BLaER1 treated with 17β-estradiol and CSF1 and Interleukin-3, amounts not matched to agents 10 nM and 100 nM (cell line): Measurements from ENCODE around the gene PLK1.

Experiments
- H3K27ac ChIP-seq, 11 experiments: shearing (Covaris generic); formaldehyde crosslinking; 2 replicates each; pipeline ENCODE4 v1.8.1; 2022
- H3K27me3 ChIP-seq, 11 experiments: shearing (Covaris generic); formaldehyde crosslinking; 2 replicates each; pipeline ENCODE4 v1.8.1; 2022
- H3K36me3 ChIP-seq, 11 experiments: shearing (Covaris generic); formaldehyde crosslinking; 2 replicates each; pipeline ENCODE4 v1.8.1; 2022
- H3K4me1 ChIP-seq, 10 experiments: shearing (Covaris generic); formaldehyde crosslinking; 2 replicates each; pipeline ENCODE4 v1.8.1; 2022
- H3K4me2 ChIP-seq, 11 experiments: shearing (Covaris generic); formaldehyde crosslinking; 2 replicates each; pipeline ENCODE4 v1.8.1; 2022
- H3K4me3 ChIP-seq, 10 experiments: shearing (Covaris generic); formaldehyde crosslinking; 2 replicates each; pipeline ENCODE4 v1.8.1; 2022
- H3K9ac ChIP-seq, 11 experiments: shearing (Covaris generic); formaldehyde crosslinking; 2 replicates each; pipeline ENCODE4 v1.8.1; 2022
- H3K9me3 ChIP-seq, 11 experiments: shearing (Covaris generic); formaldehyde crosslinking; replicated peaks in 1 of 11; 2 replicates each; pipeline ENCODE4 v1.8.1; 2022
- H4K20me1 ChIP-seq, 11 experiments: shearing (Covaris generic); formaldehyde crosslinking; 2 replicates each; pipeline ENCODE4 v1.8.1; 2022
- Cebpa-rat ChIP-seq, 11 experiments: shearing (Covaris generic); IDR thresholded peaks; 2 replicates each; pipeline ENCODE4 v1.8.1; 2022

The PLK1 gene

DNA sequence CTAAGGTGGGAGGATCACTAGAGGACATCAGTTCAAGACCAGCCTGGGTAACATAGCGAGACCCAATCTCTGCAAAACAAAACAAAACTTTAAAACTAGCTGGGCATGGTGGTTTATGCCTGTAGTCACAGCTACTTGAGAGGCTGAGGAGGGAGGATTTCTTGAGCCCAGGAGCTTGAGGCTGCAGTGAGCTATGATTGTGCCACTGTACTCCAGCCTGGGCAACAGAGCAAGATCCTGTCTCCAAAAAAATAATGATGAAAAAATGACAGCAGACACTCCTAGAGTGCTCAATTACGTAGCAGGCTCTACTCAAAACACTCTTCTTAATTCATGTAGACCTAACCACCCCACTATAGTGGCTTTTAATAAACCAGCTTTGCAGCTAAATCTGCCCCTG is 21.4 kb downstream of the PLK1 start:
- Histone ChIP-seq H3K4me1 (peaks cover 0 to 2% (median 0%) of the 10 kb centered on the region in 10 experiments; a peak in 2 of 20 replicates), H3K27me3 (no peaks in the 10 kb centered on the region), H3K9ac (no peak overlapping the region), H3K4me3 (no peak overlapping the region), H3K36me3 (no peaks in the 10 kb centered on the region), H3K27ac (no peak overlapping the region), H3K9me3 (peaks cover 0 to 11% (median 5%) of the 10 kb centered on the region in 11 experiments; a peak in 6 of 22 replicates), H4K20me1 (no peaks in the 10 kb centered on the region), H3K4me2 (no peak overlapping the region)
- no peak for TF ChIP-seq Cebpa-rat (IDR thresholded peaks at IDR 0.05)

DNA sequence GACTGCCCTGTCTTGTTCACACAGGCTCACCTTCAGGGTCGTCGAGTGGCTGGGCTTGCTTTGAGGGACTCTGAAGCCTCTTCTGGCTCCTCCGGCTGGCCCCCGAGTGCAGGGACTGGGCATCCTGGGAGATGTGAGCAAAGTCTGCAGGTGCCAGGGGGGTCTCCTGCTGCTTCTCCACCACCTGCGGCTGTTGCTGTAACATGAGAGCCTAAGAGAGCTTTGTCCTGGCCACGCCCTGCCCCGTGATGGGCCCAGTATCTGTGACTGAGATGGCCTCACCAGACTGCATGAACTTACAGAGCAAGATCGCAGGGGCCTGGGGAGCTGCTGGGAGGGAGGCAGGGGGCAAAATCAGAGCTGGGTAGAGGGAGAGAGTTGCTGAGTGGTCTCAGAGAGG is 21.8 kb downstream of the PLK1 start:
- no peak overlapping the region for H3K9ac ChIP-seq
- H3K9me3 ChIP-seq, result peaks cover 0 to 11% (median 5%) of the 10 kb centered on the region in 11 experiments; a peak in 6 of 22 replicates
- H3K4me3 ChIP-seq, result no peak overlapping the region
- TF ChIP-seq Cebpa-rat (IDR thresholded peaks at IDR 0.05), result no peak
- no peaks in the 10 kb centered on the region for H3K36me3 ChIP-seq
- no peaks in the 10 kb centered on the region for H3K27me3 ChIP-seq
- H3K4me1 ChIP-seq, result no peaks in the 10 kb centered on the region
- no peak overlapping the region for H3K4me2 ChIP-seq
- no peak overlapping the region for H3K27ac ChIP-seq
- H4K20me1 ChIP-seq, result no peaks in the 10 kb centered on the region

DNA sequence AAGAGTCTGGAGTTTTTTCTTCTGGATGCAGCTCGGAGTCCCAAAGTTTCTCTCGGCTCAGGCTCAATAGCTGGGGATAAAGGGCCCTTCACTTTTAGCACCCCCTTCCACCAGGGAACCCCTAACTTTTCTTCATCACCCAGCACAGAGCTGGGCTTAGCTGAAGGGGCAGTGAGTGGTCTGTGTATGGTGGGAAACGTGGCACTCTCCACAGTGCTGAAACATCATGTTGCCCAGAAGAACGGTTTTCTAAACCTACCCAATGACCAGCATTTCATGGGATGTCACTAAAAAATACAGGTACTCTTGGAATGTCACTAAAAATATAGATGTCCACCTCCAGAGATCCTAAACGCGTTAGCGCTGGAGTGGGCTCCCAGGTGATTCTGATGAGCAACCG is 22.4 kb downstream of the PLK1 start:
- no peaks in the 10 kb centered on the region for H3K27me3 ChIP-seq
- TF ChIP-seq Cebpa-rat (IDR thresholded peaks at IDR 0.05), result no peak
- peaks cover 0 to 11% (median 5%) of the 10 kb centered on the region in 11 experiments; a peak in 6 of 22 replicates for H3K9me3 ChIP-seq
- H3K27ac ChIP-seq, result no peak overlapping the region
- H3K4me3 ChIP-seq, result no peak overlapping the region
- H3K36me3 ChIP-seq, result no peaks in the 10 kb centered on the region
- no peak overlapping the region for H3K9ac ChIP-seq
- H3K4me1 ChIP-seq, result no peaks in the 10 kb centered on the region
- no peaks in the 10 kb centered on the region for H4K20me1 ChIP-seq
- H3K4me2 ChIP-seq, result no peak overlapping the region

DNA sequence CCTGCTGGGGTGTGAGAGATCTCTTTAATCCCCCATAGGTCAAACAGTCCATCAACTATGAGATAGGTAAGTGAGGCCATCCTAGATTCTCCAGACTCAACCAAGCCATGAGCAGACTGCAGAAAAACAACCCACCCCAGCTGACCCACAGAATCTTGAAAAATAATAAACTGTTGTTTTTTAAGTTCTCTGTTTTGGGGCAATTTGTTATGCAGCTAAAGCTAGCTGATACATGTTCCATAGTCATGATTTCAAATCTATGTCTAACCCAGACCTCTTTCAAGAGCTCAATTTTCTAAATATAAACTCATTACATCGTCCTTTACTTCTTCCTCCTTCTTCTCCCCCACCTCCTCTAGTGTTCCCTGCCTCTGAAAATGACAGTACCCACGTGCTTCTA is 24.3 kb downstream of the PLK1 start:
- no peaks in the 10 kb centered on the region for H3K36me3 ChIP-seq
- no peak overlapping the region for H3K27ac ChIP-seq
- no peak overlapping the region for H3K4me2 ChIP-seq
- no peak for TF ChIP-seq Cebpa-rat (IDR thresholded peaks at IDR 0.05)
- no peaks in the 10 kb centered on the region for H3K27me3 ChIP-seq
- peaks cover 0 to 11% (median 5%) of the 10 kb centered on the region in 11 experiments; a peak in 6 of 22 replicates for H3K9me3 ChIP-seq
- no peak overlapping the region for H3K9ac ChIP-seq
- no peak overlapping the region for H3K4me3 ChIP-seq
- H4K20me1 ChIP-seq, result no peaks in the 10 kb centered on the region
- no peaks in the 10 kb centered on the region for H3K4me1 ChIP-seq

DNA sequence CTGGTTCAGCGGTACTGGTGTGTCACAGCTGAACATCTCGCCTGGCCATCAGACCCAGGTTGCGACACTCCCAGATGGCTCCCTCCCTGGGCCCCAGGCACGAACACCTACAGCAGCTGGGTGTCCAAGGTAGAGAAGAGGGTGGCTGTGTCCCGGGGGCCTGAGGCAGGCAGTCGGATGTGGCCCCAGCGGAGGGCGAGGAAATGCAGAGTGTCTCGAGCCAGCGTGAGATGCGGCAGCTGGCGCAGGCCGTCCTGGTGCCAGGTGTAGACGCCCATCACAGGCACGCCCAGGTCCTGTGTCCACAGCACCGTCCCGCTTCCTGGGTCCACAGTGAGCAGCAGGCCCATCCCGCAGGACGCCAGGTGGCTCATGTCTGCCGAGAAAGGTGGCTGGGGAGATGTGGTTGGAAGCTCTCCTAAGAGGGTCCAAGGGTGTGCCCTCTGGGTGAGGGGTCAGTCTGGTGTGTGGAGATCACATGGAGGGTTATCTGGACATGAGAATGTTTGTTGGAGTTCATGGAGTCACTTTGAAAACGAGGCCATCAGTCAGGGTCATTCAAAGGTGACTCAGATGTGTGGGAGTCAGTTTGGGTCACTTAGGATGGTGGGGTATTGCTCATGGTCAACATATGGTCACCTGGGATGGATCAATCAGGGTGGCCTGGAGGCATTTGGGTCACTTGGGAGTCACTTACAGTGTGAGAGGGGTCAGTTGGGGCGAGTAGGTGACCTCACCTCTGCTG is 26.3 kb downstream of the PLK1 start:
- Histone ChIP-seq H3K9me3 (peaks cover 8 to 27% (median 14%) of the 10 kb centered on the region in 11 experiments; a peak in 20 of 22 replicates), H3K4me1 (no peaks in the 10 kb centered on the region), H3K27me3 (no peaks in the 10 kb centered on the region), H3K4me2 (no peak overlapping the region), H3K4me3 (no peak overlapping the region), H4K20me1 (no peaks in the 10 kb centered on the region), H3K27ac (no peak overlapping the region), H3K36me3 (no peaks in the 10 kb centered on the region), H3K9ac (no peak overlapping the region)
- no peak for TF ChIP-seq Cebpa-rat (IDR thresholded peaks at IDR 0.05)

DNA sequence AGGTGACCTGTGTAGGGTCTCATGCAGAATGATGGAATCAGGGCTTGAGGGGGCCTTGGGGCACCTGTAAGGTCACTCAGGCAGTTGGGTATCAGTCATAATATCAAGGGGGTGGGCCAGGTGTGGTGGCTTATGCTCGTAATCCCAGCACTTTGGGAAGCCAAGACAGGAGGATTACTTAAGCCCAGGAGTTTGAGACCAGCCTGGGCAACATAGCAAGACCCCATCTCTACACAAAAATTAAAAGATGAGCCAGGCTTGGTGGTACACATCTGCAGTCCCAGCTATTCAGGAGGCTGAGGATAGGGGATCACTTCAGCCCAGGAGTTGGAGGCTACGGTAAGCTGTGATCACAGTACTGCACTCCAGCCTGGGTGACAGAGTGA is 26.8 kb downstream of the PLK1 start:
- Histone ChIP-seq H3K9ac (no peak overlapping the region), H3K27me3 (no peaks in the 10 kb centered on the region), H3K4me3 (no peak overlapping the region), H3K27ac (no peak overlapping the region), H3K9me3 (peaks cover 13 to 33% (median 17%) of the 10 kb centered on the region in 11 experiments; a peak in 20 of 22 replicates), H3K36me3 (no peaks in the 10 kb centered on the region), H3K4me1 (no peaks in the 10 kb centered on the region), H4K20me1 (no peaks in the 10 kb centered on the region), H3K4me2 (no peak overlapping the region)
- no peak for TF ChIP-seq Cebpa-rat (IDR thresholded peaks at IDR 0.05)

DNA sequence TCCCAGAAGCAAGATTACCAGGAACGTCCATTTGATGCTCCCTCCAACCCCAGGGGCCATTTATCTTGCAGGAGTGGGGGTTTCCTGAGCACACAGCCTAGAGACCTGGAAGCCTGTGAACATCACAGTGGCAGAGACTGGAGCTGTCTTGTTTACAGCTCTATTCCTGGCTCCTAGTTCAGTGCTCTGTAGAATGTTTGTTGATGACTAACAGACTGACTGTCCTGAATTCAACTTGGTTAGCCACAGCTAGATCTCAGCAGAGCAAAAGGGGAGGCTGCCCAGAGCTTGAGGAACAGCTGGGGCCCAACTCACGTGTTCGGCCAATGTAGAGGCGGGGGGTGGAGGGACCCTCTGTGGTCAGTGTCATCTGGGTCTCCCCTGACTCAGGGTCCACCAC is 27.8 kb downstream of the PLK1 start:
- Histone ChIP-seq H4K20me1 (no peaks in the 10 kb centered on the region), H3K36me3 (no peaks in the 10 kb centered on the region), H3K27ac (no peak overlapping the region), H3K4me2 (no peak overlapping the region), H3K9ac (no peak overlapping the region), H3K4me1 (no peaks in the 10 kb centered on the region), H3K9me3 (peaks cover 13 to 38% (median 17%) of the 10 kb centered on the region in 11 experiments; a peak in 20 of 22 replicates), H3K27me3 (no peaks in the 10 kb centered on the region), H3K4me3 (no peak overlapping the region)
- no peak for TF ChIP-seq Cebpa-rat (IDR thresholded peaks at IDR 0.05)

DNA sequence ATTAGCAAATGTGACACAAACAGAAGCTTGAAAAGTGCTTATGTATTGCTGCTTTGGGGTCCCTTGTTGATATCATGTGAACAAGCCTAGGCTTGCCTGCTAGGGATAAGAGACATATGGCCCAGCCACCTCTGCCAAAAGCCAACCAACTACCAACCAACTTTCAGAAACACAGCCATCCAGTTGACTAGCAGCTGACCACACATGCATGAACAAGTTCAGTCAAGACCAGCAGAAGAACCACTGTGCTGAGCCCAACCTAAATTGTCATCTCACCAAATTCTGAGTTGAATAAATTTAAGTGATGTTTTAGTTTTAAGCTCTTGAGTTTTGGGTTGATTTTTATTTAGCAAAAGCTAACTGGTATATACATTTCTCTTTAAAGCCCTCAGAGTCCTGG is 30.8 kb downstream of the PLK1 start:
- Histone ChIP-seq H3K27me3 (no peaks in the 10 kb centered on the region), H4K20me1 (no peaks in the 10 kb centered on the region), H3K4me1 (no peaks in the 10 kb centered on the region), H3K4me3 (no peak overlapping the region), H3K36me3 (no peaks in the 10 kb centered on the region), H3K9me3 (peaks cover 11 to 28% (median 16%) of the 10 kb centered on the region in 11 experiments; a peak in 20 of 22 replicates), H3K27ac (no peak overlapping the region), H3K9ac (no peak overlapping the region), H3K4me2 (no peak overlapping the region)
- TF ChIP-seq Cebpa-rat (IDR thresholded peaks at IDR 0.05), result no peak

DNA sequence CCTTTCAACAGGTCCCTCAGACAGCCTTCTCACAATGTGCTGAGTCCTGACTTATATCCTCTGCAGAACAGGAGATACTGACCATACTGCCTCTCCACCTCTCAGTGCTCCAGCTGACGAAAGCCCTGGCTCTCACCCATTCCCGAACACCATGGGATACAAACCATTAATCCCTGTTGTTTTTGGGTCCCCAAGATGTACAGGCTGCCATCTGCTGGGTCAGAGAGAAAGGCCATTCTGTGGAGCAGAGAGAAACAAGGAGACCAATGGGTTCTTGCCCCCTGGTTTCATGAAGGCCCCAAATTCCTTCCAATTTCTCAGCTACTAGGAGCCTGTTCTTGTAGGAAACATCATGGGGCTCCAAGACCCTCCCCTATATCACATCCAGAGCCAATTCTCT is 31.3 kb downstream of the PLK1 start:
- Histone ChIP-seq H3K27ac (no peak overlapping the region), H3K9me3 (peaks cover 11 to 28% (median 16%) of the 10 kb centered on the region in 11 experiments; a peak in 20 of 22 replicates), H3K4me3 (no peak overlapping the region), H3K27me3 (no peaks in the 10 kb centered on the region), H4K20me1 (no peaks in the 10 kb centered on the region), H3K36me3 (no peaks in the 10 kb centered on the region), H3K4me2 (no peak overlapping the region), H3K9ac (no peak overlapping the region), H3K4me1 (no peaks in the 10 kb centered on the region)
- TF ChIP-seq Cebpa-rat (IDR thresholded peaks at IDR 0.05), result no peak

DNA sequence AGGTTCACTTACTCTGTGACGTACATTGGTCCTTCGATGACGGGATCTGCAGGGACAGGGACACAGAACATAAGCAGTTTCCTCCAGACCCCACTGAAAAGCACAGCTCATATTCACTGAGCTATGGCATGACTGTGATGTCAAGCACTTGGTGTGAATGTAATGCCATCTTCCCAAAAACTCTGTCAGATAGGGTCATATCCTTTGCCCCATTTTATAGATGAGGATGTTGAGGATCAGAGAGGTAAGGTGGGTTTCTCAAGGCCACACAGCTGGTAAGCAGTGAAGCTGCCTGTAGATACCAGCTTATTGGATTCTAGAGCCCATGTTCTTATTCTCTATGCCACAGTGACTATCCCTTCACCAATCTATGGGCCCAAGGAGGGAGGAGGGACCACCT is 31.8 kb downstream of the PLK1 start:
- no peak overlapping the region for H3K4me2 ChIP-seq

More for the DNA sequence above, 31.8 kb downstream of the PLK1 start:
- Histone ChIP-seq H3K4me3 (no peak overlapping the region), H3K9ac (no peak overlapping the region), H3K9me3 (peaks cover 11 to 28% (median 16%) of the 10 kb centered on the region in 11 experiments; a peak in 20 of 22 replicates), H3K27me3 (no peaks in the 10 kb centered on the region), H3K4me1 (no peaks in the 10 kb centered on the region), H3K27ac (no peak overlapping the region), H4K20me1 (no peaks in the 10 kb centered on the region), H3K36me3 (no peaks in the 10 kb centered on the region)
- no peak for TF ChIP-seq Cebpa-rat (IDR thresholded peaks at IDR 0.05)
